B cell (primary cell): ENCODE results near the gene NRF1. TPM values are rescaled to one million over a fixed set of nuclear protein-coding genes. Genes with fewer than 3 reads are reported as not detected.

Source experiments
- ATAC-seq: fragments of 200-7000 bp; cut with Tn5 transposase; one replicate; pipeline ENCODE4 v1.10.0; 2021; ENCODE audit warnings: low read depth, mild to moderate bottlenecking, moderate number of reproducible peaks, moderate library complexity
- CTCF ChIA-PET: fragments of 350-600 bp; sonication (Branson Sonifier 250); formaldehyde crosslinking; loops from one replicate; lab custom pipeline; 2021; ENCODE audit warnings: antibody characterized with exemption, inconsistent platforms; lab: Charles Lee
- POLR2A ChIA-PET: fragments of 350-600 bp; sonication (Branson Sonifier 250); formaldehyde crosslinking; loops from one replicate; lab custom pipeline; 2021; ENCODE audit warnings: antibody characterized with exemption; lab: Charles Lee
- DNase-seq: peaks from one replicate; pipeline ENCODE4 v3.0.0; 2013
- H2AFZ ChIP-seq: 2 replicates; pipeline ENCODE4 v1.6.1; 2012; ENCODE audit warnings: mild to moderate bottlenecking, low read depth, low read length; ENCODE audit not compliant: insufficient read depth, poor library complexity, severe bottlenecking
- H3K27ac ChIP-seq, 2 donors: 1 replicate in 1 of 2; 2 replicates in 1 of 2; pipeline ENCODE4 v1.5.1; 2012 to 2013; ENCODE audit warnings: low read length in 2 of 2, mild to moderate bottlenecking in 2 of 2, moderate library complexity in 1 of 2
- H3K27me3 ChIP-seq, 4 experiments: fragments of 200-600 bp in 1 of 4; sonication (generic) in 1 of 4; replicated peaks in 1 of 4; 1 replicate in 2 of 4; 2 replicates in 2 of 4; pipeline versions ENCODE4 v1.6.1 to v1.7.0; 2013 to 2016; ENCODE audit warnings: low read length in 3 of 4, mild to moderate bottlenecking in 2 of 4, mixed read lengths in 1 of 4, moderate library complexity in 1 of 4; ENCODE audit not compliant: insufficient read depth in 4 of 4, control insufficient read depth in 3 of 4; ENCODE audit errors: control extremely low read depth in 1 of 4
- H3K36me3 ChIP-seq, 2 experiments: replicated peaks in 1 of 2; 1 replicate in 1 of 2; 2 replicates in 1 of 2; pipeline versions ENCODE4 v1.6.1 to v1.7.1; 2013; ENCODE audit warnings: low read length in 1 of 2; ENCODE audit not compliant: insufficient read depth in 2 of 2, control insufficient read depth in 1 of 2; ENCODE audit errors: control extremely low read depth in 1 of 2, extremely low read depth in 1 of 2
- H3K4me1 ChIP-seq, 2 donors: fragments of 200-600 bp in 1 of 2; sonication (generic) in 1 of 2; 1 replicate in 1 of 2; 2 replicates in 1 of 2; pipeline versions ENCODE4 v1.5.1 to v1.6.1; 2013 to 2017; ENCODE audit warnings: low read length in 2 of 2; ENCODE audit not compliant: control insufficient read depth in 2 of 2, insufficient read depth in 2 of 2
- H3K4me2 ChIP-seq: replicated peaks from 2 replicates; pipeline ENCODE3; 2012; ENCODE audit warnings: mild to moderate bottlenecking, low read depth, low read length; ENCODE audit not compliant: poor library complexity, severe bottlenecking
- H3K4me3 ChIP-seq, 5 experiments: fragments of 200-600 bp in 1 of 5; sonication (generic) in 1 of 5; 1 replicate in 3 of 5; 2 replicates in 2 of 5; pipeline versions ENCODE4 v1.5.1 to v1.7.0; 2011 to 2016; ENCODE audit warnings: low read length in 4 of 5, mild to moderate bottlenecking in 4 of 5, low read depth in 2 of 5, control low read depth in 1 of 5, moderate library complexity in 1 of 5; ENCODE audit not compliant: insufficient read depth in 1 of 5; ENCODE audit errors: control extremely low read depth in 1 of 5, extremely low read depth in 1 of 5
- H3K79me2 ChIP-seq: fragments of 200-600 bp; sonication (generic); one replicate; pipeline ENCODE4 v1.6.0; 2016; ENCODE audit warnings: low read length; ENCODE audit not compliant: control insufficient read depth, insufficient read depth
- H3K9ac ChIP-seq: fragments of 200-600 bp; sonication (generic); 2 replicates; pipeline ENCODE4 v1.6.1; 2017; ENCODE audit warnings: mild to moderate bottlenecking, low read length, moderate library complexity
- H3K9me3 ChIP-seq, 3 donors: one replicate each; pipeline versions ENCODE4 v1.6.1 to v1.7.1; 2013; ENCODE audit warnings: low read length in 2 of 3; ENCODE audit not compliant: control insufficient read depth in 2 of 3, insufficient read depth in 1 of 3; ENCODE audit errors: control extremely low read depth in 1 of 3
- H4K20me1 ChIP-seq: 2 replicates; pipeline ENCODE4 v1.6.0; 2012; ENCODE audit warnings: mild to moderate bottlenecking, low read length; ENCODE audit not compliant: insufficient read depth, control insufficient read depth, poor library complexity, severe bottlenecking
- H3K27ac Mint-ChIP-seq: one replicate; pipeline ENCODE4 v1.8.0; 2021; ENCODE audit warnings: mixed read lengths
- H3K27me3 Mint-ChIP-seq: one replicate; pipeline ENCODE4 v1.8.0; 2021; ENCODE audit warnings: mixed read lengths
- H3K4me1 Mint-ChIP-seq: one replicate; pipeline ENCODE4 v1.8.0; 2021; ENCODE audit warnings: mixed read lengths
- H3K4me3 Mint-ChIP-seq: one replicate; pipeline ENCODE4 v1.8.0; 2021; ENCODE audit warnings: mixed read lengths
- H3K9me3 Mint-ChIP-seq: one replicate; pipeline ENCODE4 v1.8.0; 2022; ENCODE audit warnings: mixed read lengths; ENCODE audit not compliant: insufficient read depth
- CTCF ChIP-seq: fragments of 200-600 bp; IDR thresholded peaks from one replicate; pipeline ENCODE4 v1.8.0; 2022; ENCODE audit warnings: antibody characterized with exemption, mild to moderate bottlenecking
- EZH2 ChIP-seq: IDR thresholded peaks from 2 replicates; pipeline ENCODE4 v1.6.1; 2012; ENCODE audit warnings: borderline replicate concordance, low read depth, mild to moderate bottlenecking, moderate library complexity, low read length; ENCODE audit not compliant: insufficient read depth, poor library complexity, severe bottlenecking
- WGBS: methylation state at CpG from one replicate; pipeline ENCODE4 v1.1.5; 2013; ENCODE audit warnings: missing lambda C conversion rate; ENCODE audit not compliant: insufficient coverage; 5-methylcytosine and 5-hydroxymethylcytosine counted together
- intact Hi-C: fragments of 100-400 bp; cut with micrococcal nuclease; formaldehyde crosslinking; loops from one replicate; pipeline ENCODE4 v1.10.0; 2022
- polyA plus RNA-seq: library from polyadenylated mRNA; depleted of rRNA; stranded (reverse); fragments of >200 nt; gene quantifications from 2 replicates; pipeline ENCODE4 v1.2.3, GENCODE V29; 2012
- total RNA-seq, 2 donors: library from RNA; stranded (reverse); fragments of 120-200 nt in 1 of 2; gene quantifications; 1 replicate in 1 of 2; 2 replicates in 1 of 2; pipeline versions ENCODE4 v1.2.3 to v1.2.4, GENCODE V29; 2013 to 2022

NRF1 gene
- total and polyA plus RNA-seq, 2 donors (not counting 1 experiment from before 2014, with no cell fraction given): 19.6 to 53.0 TPM

GRCh38 chr7:129764247-129765084 lies 152.9 kb downstream of the NRF1 start:
- H3K27ac ChIP-seq: no peak overlapping the region
- H3K4me1 ChIP-seq: no peaks in the 10 kb centered on the region
- no peak overlapping the region for H3K9ac ChIP-seq
- H3K36me3 ChIP-seq: no peaks in the 10 kb centered on the region
- H2AFZ ChIP-seq: no peak overlapping the region
- Mint-ChIP-seq H3K9me3 (no peaks in the 10 kb centered on the region), H3K4me1 (no peaks in the 10 kb centered on the region), H3K4me3 (no peak overlapping the region), H3K27me3 (no peaks in the 10 kb centered on the region), H3K27ac (no peak overlapping the region)
- no peak overlapping the region for H3K4me3 ChIP-seq
- no peak for TF ChIP-seq EZH2
- TF ChIP-seq CTCF: no peak
- peaks cover 0 to 6% (median 0%) of the 10 kb centered on the region in 3 donors for H3K9me3 ChIP-seq
- ChIA-PET CTCF (interaction anchor here (0.6 kb wide), 1 partner anchor 93 kb away, joined by 3 read pairs; no protein-coding TSS in a partner anchor), POLR2A (no interaction called here)
- DNase-seq: no peak
- H3K4me2 ChIP-seq: no peak overlapping the region
- intact Hi-C loops: no loop called here
- no peak for ATAC-seq
- H3K79me2 ChIP-seq: no peaks in the 10 kb centered on the region
- 93% methylated on average over 4 of the region's 7 CpGs for WGBS
- H4K20me1 ChIP-seq: no peaks in the 10 kb centered on the region
- H3K27me3 ChIP-seq: no peaks in the 10 kb centered on the region

- ChIA-PET CTCF (interaction anchor here (0.6 kb wide), 1 partner anchor 92 kb away, joined by 3 read pairs; no protein-coding TSS in a partner anchor), POLR2A (no interaction called here)
- peaks cover 0 to 6% (median 0%) of the 10 kb centered on the region in 3 donors for H3K9me3 ChIP-seq
- no peaks in the 10 kb centered on the region for H3K4me1 ChIP-seq
- Mint-ChIP-seq H3K27ac (no peak overlapping the region), H3K9me3 (no peaks in the 10 kb centered on the region), H3K4me1 (no peaks in the 10 kb centered on the region), H3K4me3 (no peak overlapping the region), H3K27me3 (no peaks in the 10 kb centered on the region)
- 100% methylated on average over 1 of the region's 3 CpGs for WGBS
- no peaks in the 10 kb centered on the region for H3K79me2 ChIP-seq
- no peaks in the 10 kb centered on the region for H4K20me1 ChIP-seq
- no peak overlapping the region for H3K4me2 ChIP-seq
- intact Hi-C loops: no loop called here
- no peaks in the 10 kb centered on the region for H3K27me3 ChIP-seq
- H3K27ac ChIP-seq: no peak overlapping the region
- DNase-seq (no peak), ATAC-seq (no peak)
- no peak overlapping the region for H2AFZ ChIP-seq
- no peak for TF ChIP-seq EZH2
- no peak for TF ChIP-seq CTCF
- H3K9ac ChIP-seq: no peak overlapping the region
- no peaks in the 10 kb centered on the region for H3K36me3 ChIP-seq
- no peak overlapping the region for H3K4me3 ChIP-seq
Measured at GRCh38 chr7:129765352-129765751, 153.8 kb downstream of the NRF1 start.
